ENCODE results near the gene ERBB3.
"Not testable (repeated sequence)": the region's sequence is repeated elsewhere in the genome, so short reads cannot be mapped to it uniquely, and the experiment has no call there.

Gene ERBB3

GRCh38 chr12:56110571-56110970 is 30.6 kb downstream of the ERBB3 start:
- no peak for DNase-seq (ENCODE audit: low read depth in 1 of 2, low spot score in 1 of 2)

GRCh38 chr12:56114084-56114483 is 34.1 kb downstream of the ERBB3 start:
- no peak for DNase-seq (ENCODE audit: low read depth in 1 of 2, low spot score in 1 of 2)

- DNase-seq (ENCODE audit: low read depth in 1 of 2, low spot score in 1 of 2): no peak
These were observed 35.4 kb downstream of the ERBB3 start for GRCh38 chr12:56115329-56115728.

- DNase-seq (ENCODE audit: low read depth in 1 of 2, low spot score in 1 of 2): peak; percentile 90
These were observed 36.5 kb downstream of the ERBB3 start, which contains the start of gene RPL41 for GRCh38 chr12:56116267-56117081. Gene RPL41 (plus strand): TSS chr12:56116633.

- DNase-seq (ENCODE audit: low read depth in 1 of 2, low spot score in 1 of 2): not testable (repeated sequence)
These were observed 37.2 kb downstream of the ERBB3 start for GRCh38 chr12:56117082-56117706.

- peak; percentile 84 to 92 for DNase-seq (ENCODE audit: low read depth in 1 of 2, low spot score in 1 of 2)
These were observed 38.1 kb downstream of the ERBB3 start, which contains the start of gene ZC3H10 for GRCh38 chr12:56117778-56118687. Gene ZC3H10 (plus strand): TSS chr12:56118266. CDS start chr12:56120563, 2,297 bp downstream.

GRCh38 chr12:56118688-56119357 is 38.9 kb downstream of the ERBB3 start:
- DNase-seq (ENCODE audit: low read depth in 1 of 2, low spot score in 1 of 2): no peak

- DNase-seq (ENCODE audit: low read depth in 1 of 2, low spot score in 1 of 2): no peak
These were observed 39.4 kb downstream of the ERBB3 start for GRCh38 chr12:56119361-56119796.

GRCh38 chr12:56120158-56120846 is 40.3 kb downstream of the ERBB3 start:
- no peak for DNase-seq (ENCODE audit: low read depth in 1 of 2, low spot score in 1 of 2)

- DNase-seq (ENCODE audit: low read depth in 1 of 2, low spot score in 1 of 2): no peak
These were observed 41.4 kb downstream of the ERBB3 start for GRCh38 chr12:56121204-56121870.

GRCh38 chr12:56122637-56123036 is 42.7 kb downstream of the ERBB3 start:
- no peak for DNase-seq (ENCODE audit: low read depth in 1 of 2, low spot score in 1 of 2)

- DNase-seq (ENCODE audit: low read depth in 1 of 2, low spot score in 1 of 2): no peak
These were observed 44.2 kb downstream of the ERBB3 start for GRCh38 chr12:56124133-56124532.

GRCh38 chr12:56126732-56127239 is 46.8 kb downstream of the ERBB3 start:
- DNase-seq (ENCODE audit: low read depth in 1 of 2, low spot score in 1 of 2): no peak

GRCh38 chr12:56127485-56127887 is 47.5 kb downstream of the ERBB3 start:
- DNase-seq (ENCODE audit: low read depth in 1 of 2, low spot score in 1 of 2): no peak

GRCh38 chr12:56127888-56128669 is 48.1 kb downstream of the ERBB3 start, which contains the start of gene ESYT1:
Gene ESYT1 (plus strand): TSS chr12:56128267. CDS start chr12:56128320, 53 bp downstream.
- peak; percentile 83 to 95 for DNase-seq (ENCODE audit: low read depth in 1 of 2, low spot score in 1 of 2)

- DNase-seq (ENCODE audit: low read depth in 1 of 2, low spot score in 1 of 2): no peak
These were observed 48.8 kb downstream of the ERBB3 start for GRCh38 chr12:56128670-56129205.

GRCh38 chr12:56129206-56129941 is 49.4 kb downstream of the ERBB3 start:
- DNase-seq (ENCODE audit: low read depth in 1 of 2, low spot score in 1 of 2): peak; percentile 38 to 60
